Activated naive CD4-positive, alpha-beta T cell treated with anti-CD3 and anti-CD28 coated beads, Interleukin-2, amount 10 ng/mL, durations not matched to agents 7 days and 5 days (primary cell): ENCODE data around the gene PPP1R9A.
"Not testable (repeated sequence)": the region's sequence is repeated elsewhere in the genome, so short reads cannot be mapped to it uniquely, and the experiment has no call there.

ENCODE experiments used
- CTCF ChIA-PET: fragments of 350-600 bp; sonication (Branson Sonifier 250); formaldehyde crosslinking; loops from one replicate; lab custom pipeline; 2021; ENCODE audit warnings: antibody characterized with exemption; lab: Charles Lee
- DNase-seq: peaks from one replicate; pipeline ENCODE4 v3.0.0-alpha.2; 2020
- H3K27ac Mint-ChIP-seq: one replicate; pipeline ENCODE4 v1.8.0; 2021; ENCODE audit warnings: mild to moderate bottlenecking, moderate library complexity, mixed read lengths
- H3K27me3 Mint-ChIP-seq: one replicate; pipeline ENCODE4 v1.8.0; 2021; ENCODE audit warnings: mild to moderate bottlenecking, mixed read lengths
- H3K36me3 Mint-ChIP-seq: one replicate; pipeline ENCODE4 v1.8.0; 2021; ENCODE audit warnings: mixed read lengths
- H3K4me1 Mint-ChIP-seq: one replicate; pipeline ENCODE4 v1.8.0; 2021; ENCODE audit warnings: mixed read lengths
- H3K4me3 Mint-ChIP-seq: one replicate; pipeline ENCODE4 v1.8.0; 2021; ENCODE audit warnings: mild to moderate bottlenecking, moderate library complexity, mixed read lengths
- H3K9me3 Mint-ChIP-seq: one replicate; pipeline ENCODE4 v1.8.0; 2021; ENCODE audit warnings: mixed read lengths

The PPP1R9A gene

GRCh38 chr7:94980418-94981142, 73.2 kb downstream of the PPP1R9A start:
- Mint-ChIP-seq H3K36me3 (no peaks in the 10 kb centered on the region), H3K4me3 (no peak overlapping the region), H3K9me3 (no peaks in the 10 kb centered on the region), H3K27ac (no peak overlapping the region), H3K27me3 (no peaks in the 10 kb centered on the region), H3K4me1 (no peaks in the 10 kb centered on the region)
- no peak for DNase-seq
- CTCF ChIA-PET, result no interaction called here

- Mint-ChIP-seq H3K27ac (no peak overlapping the region), H3K27me3 (no peaks in the 10 kb centered on the region), H3K9me3 (no peaks in the 10 kb centered on the region), H3K4me1 (no peaks in the 10 kb centered on the region), H3K36me3 (no peaks in the 10 kb centered on the region), H3K4me3 (no peak overlapping the region)
- DNase-seq, result no peak
- CTCF ChIA-PET, result no interaction called here
These were observed 88.5 kb downstream of the PPP1R9A start for GRCh38 chr7:94995921-94996320.

- no peaks in the 10 kb centered on the region for H3K4me1 Mint-ChIP-seq
- H3K27ac Mint-ChIP-seq, result no peak overlapping the region
- CTCF ChIA-PET, result no interaction called here
- H3K9me3 Mint-ChIP-seq, result no peaks in the 10 kb centered on the region
- no peaks in the 10 kb centered on the region for H3K27me3 Mint-ChIP-seq
- H3K36me3 Mint-ChIP-seq, result no peaks in the 10 kb centered on the region
- H3K4me3 Mint-ChIP-seq, result no peak overlapping the region
- DNase-seq, result no peak
These were observed 89.0 kb downstream of the PPP1R9A start for GRCh38 chr7:94996369-94996768.

GRCh38 chr7:94997547-94997946, 90.2 kb downstream of the PPP1R9A start:
- DNase-seq, result no peak
- Mint-ChIP-seq H3K4me1 (no peaks in the 10 kb centered on the region), H3K27ac (no peak overlapping the region), H3K9me3 (no peaks in the 10 kb centered on the region), H3K27me3 (no peaks in the 10 kb centered on the region), H3K36me3 (no peaks in the 10 kb centered on the region), H3K4me3 (no peak overlapping the region)
- CTCF ChIA-PET, result no interaction called here

GRCh38 chr7:94998266-94999068, 91.1 kb downstream of the PPP1R9A start:
- CTCF ChIA-PET, result no interaction called here
- no peak overlapping the region for H3K27ac Mint-ChIP-seq
- no peaks in the 10 kb centered on the region for H3K36me3 Mint-ChIP-seq
- H3K27me3 Mint-ChIP-seq, result no peaks in the 10 kb centered on the region
- no peaks in the 10 kb centered on the region for H3K4me1 Mint-ChIP-seq
- DNase-seq, result no peak
- H3K9me3 Mint-ChIP-seq, result no peaks in the 10 kb centered on the region
- no peak overlapping the region for H3K4me3 Mint-ChIP-seq

- no peak overlapping the region for H3K27ac Mint-ChIP-seq
- H3K4me3 Mint-ChIP-seq, result no peak overlapping the region
- no peaks in the 10 kb centered on the region for H3K9me3 Mint-ChIP-seq
- H3K4me1 Mint-ChIP-seq, result no peaks in the 10 kb centered on the region
- DNase-seq, result no peak
- CTCF ChIA-PET, result no interaction called here
- no peaks in the 10 kb centered on the region for H3K36me3 Mint-ChIP-seq
- H3K27me3 Mint-ChIP-seq, result no peaks in the 10 kb centered on the region
These were observed 91.6 kb downstream of the PPP1R9A start for GRCh38 chr7:94999069-94999351.

GRCh38 chr7:94999601-95000000, 92.2 kb downstream of the PPP1R9A start:
- CTCF ChIA-PET, H3K4me1 Mint-ChIP-seq, H3K9me3 Mint-ChIP-seq, DNase-seq, H3K27me3 Mint-ChIP-seq, H3K4me3 Mint-ChIP-seq, H3K27ac Mint-ChIP-seq, H3K36me3 Mint-ChIP-seq: not testable (repeated sequence)

GRCh38 chr7:95001258-95001657, 93.9 kb downstream of the PPP1R9A start:
- no peak for DNase-seq
- Mint-ChIP-seq H3K4me3 (no peak overlapping the region), H3K27me3 (no peaks in the 10 kb centered on the region), H3K9me3 (no peaks in the 10 kb centered on the region), H3K27ac (no peak overlapping the region), H3K4me1 (no peaks in the 10 kb centered on the region), H3K36me3 (no peaks in the 10 kb centered on the region)
- CTCF ChIA-PET, result no interaction called here

GRCh38 chr7:95001815-95002561, 94.6 kb downstream of the PPP1R9A start:
- no peak overlapping the region for H3K27ac Mint-ChIP-seq
- no peak overlapping the region for H3K4me3 Mint-ChIP-seq
- H3K4me1 Mint-ChIP-seq, result no peaks in the 10 kb centered on the region
- CTCF ChIA-PET, result no interaction called here
- DNase-seq, result no peak
- H3K27me3 Mint-ChIP-seq, result no peaks in the 10 kb centered on the region
- H3K36me3 Mint-ChIP-seq, result no peaks in the 10 kb centered on the region
- H3K9me3 Mint-ChIP-seq, result no peaks in the 10 kb centered on the region

- no peak overlapping the region for H3K4me3 Mint-ChIP-seq
- CTCF ChIA-PET, result no interaction called here
- no peaks in the 10 kb centered on the region for H3K36me3 Mint-ChIP-seq
- no peaks in the 10 kb centered on the region for H3K9me3 Mint-ChIP-seq
- no peaks in the 10 kb centered on the region for H3K27me3 Mint-ChIP-seq
- no peak for DNase-seq
- no peaks in the 10 kb centered on the region for H3K4me1 Mint-ChIP-seq
- H3K27ac Mint-ChIP-seq, result no peak overlapping the region
These were observed 95.4 kb downstream of the PPP1R9A start for GRCh38 chr7:95002775-95003174.

GRCh38 chr7:95004618-95005247, 97.3 kb downstream of the PPP1R9A start:
- Mint-ChIP-seq H3K4me3 (no peak overlapping the region), H3K9me3 (no peaks in the 10 kb centered on the region), H3K4me1 (no peaks in the 10 kb centered on the region), H3K36me3 (no peaks in the 10 kb centered on the region), H3K27ac (no peak overlapping the region), H3K27me3 (no peaks in the 10 kb centered on the region)
- no peak for DNase-seq
- CTCF ChIA-PET, result no interaction called here

GRCh38 chr7:95006010-95006409, 98.6 kb downstream of the PPP1R9A start:
- Mint-ChIP-seq H3K9me3 (no peaks in the 10 kb centered on the region), H3K36me3 (no peaks in the 10 kb centered on the region), H3K4me1 (no peaks in the 10 kb centered on the region), H3K27me3 (no peaks in the 10 kb centered on the region), H3K27ac (no peak overlapping the region), H3K4me3 (no peak overlapping the region)
- no peak for DNase-seq
- CTCF ChIA-PET, result no interaction called here

- H3K4me3 Mint-ChIP-seq, H3K36me3 Mint-ChIP-seq, H3K27me3 Mint-ChIP-seq, H3K4me1 Mint-ChIP-seq, DNase-seq, CTCF ChIA-PET, H3K9me3 Mint-ChIP-seq, H3K27ac Mint-ChIP-seq: not testable (repeated sequence)
These were observed 101.4 kb downstream of the PPP1R9A start for GRCh38 chr7:95008773-95009172.

GRCh38 chr7:95011146-95011928, 103.9 kb downstream of the PPP1R9A start:
- DNase-seq, result no peak
- H3K4me3 Mint-ChIP-seq, result no peak overlapping the region
- no peaks in the 10 kb centered on the region for H3K9me3 Mint-ChIP-seq
- H3K27ac Mint-ChIP-seq, result no peak overlapping the region
- H3K27me3 Mint-ChIP-seq, result no peaks in the 10 kb centered on the region
- H3K4me1 Mint-ChIP-seq, result no peaks in the 10 kb centered on the region
- no peaks in the 10 kb centered on the region for H3K36me3 Mint-ChIP-seq
- CTCF ChIA-PET, result no interaction called here
